ENCODE data around the gene SCFD1.
"Not testable (repeated sequence)": the region's sequence is repeated elsewhere in the genome, so short reads cannot be mapped to it uniquely, and the experiment has no call there.

SCFD1 gene

GRCh38 chr14:30621940-30622830 lies at the start of gene SCFD1:
Gene SCFD1, plus strand, starts transcription at chr14:30622319. Its CDS starts 20 bp downstream, at chr14:30622339.
- FAIRE-seq (peak; percentile 70), DNase-seq (ENCODE audit: insufficient read length, low spot score) (peak; percentile 34)
- peak; percentile 85 for TF ChIP-seq POLR2A (IDR thresholded peaks at IDR 0.05; ENCODE audit: low read depth, low read length)

- DNase-seq (ENCODE audit: insufficient read length, low spot score), result no peak
- no peak for FAIRE-seq
- TF ChIP-seq POLR2A (IDR thresholded peaks at IDR 0.05; ENCODE audit: low read depth, low read length), result no peak
These were observed 49.3 kb upstream of the SCFD1 start for GRCh38 chr14:30572771-30573170.

GRCh38 chr14:30573226-30573814 lies 48.8 kb upstream of the SCFD1 start:
- TF ChIP-seq POLR2A (IDR thresholded peaks at IDR 0.05; ENCODE audit: low read depth, low read length), result no peak
- DNase-seq (ENCODE audit: insufficient read length, low spot score) (no peak), FAIRE-seq (no peak)

GRCh38 chr14:30573966-30574365 lies 48.2 kb upstream of the SCFD1 start:
- FAIRE-seq (no peak), DNase-seq (ENCODE audit: insufficient read length, low spot score) (no peak)

GRCh38 chr14:30574777-30575176 lies 47.3 kb upstream of the SCFD1 start:
- DNase-seq (ENCODE audit: insufficient read length, low spot score); FAIRE-seq: not testable (repeated sequence)

More at GRCh38 chr14:30573966-30574365, 48.2 kb upstream of the SCFD1 start:
- no peak for TF ChIP-seq POLR2A (IDR thresholded peaks at IDR 0.05; ENCODE audit: low read depth, low read length)

- not testable (repeated sequence) for FAIRE-seq; DNase-seq (ENCODE audit: insufficient read length, low spot score)
These were observed 45.8 kb upstream of the SCFD1 start for GRCh38 chr14:30576333-30576732.

- DNase-seq (ENCODE audit: insufficient read length, low spot score), result no peak
- no peak for TF ChIP-seq POLR2A (IDR thresholded peaks at IDR 0.05; ENCODE audit: low read depth, low read length)
- FAIRE-seq, result no peak
These were observed 41.4 kb upstream of the SCFD1 start for GRCh38 chr14:30580616-30581282.

- FAIRE-seq (no peak), DNase-seq (ENCODE audit: insufficient read length, low spot score) (no peak)
- TF ChIP-seq POLR2A (IDR thresholded peaks at IDR 0.05; ENCODE audit: low read depth, low read length), result no peak
These were observed 40.9 kb upstream of the SCFD1 start for GRCh38 chr14:30581283-30581625.

GRCh38 chr14:30582376-30582775 lies 39.7 kb upstream of the SCFD1 start:
- FAIRE-seq (no peak), DNase-seq (ENCODE audit: insufficient read length, low spot score) (no peak)
- no peak for TF ChIP-seq POLR2A (IDR thresholded peaks at IDR 0.05; ENCODE audit: low read depth, low read length)

GRCh38 chr14:30584058-30584630 lies 38.0 kb upstream of the SCFD1 start:
- DNase-seq (ENCODE audit: insufficient read length, low spot score), result no peak
- TF ChIP-seq POLR2A (IDR thresholded peaks at IDR 0.05; ENCODE audit: low read depth, low read length), result no peak
- FAIRE-seq, result no peak

GRCh38 chr14:30585204-30585603 lies 36.9 kb upstream of the SCFD1 start:
- no peak for TF ChIP-seq POLR2A (IDR thresholded peaks at IDR 0.05; ENCODE audit: low read depth, low read length)

GRCh38 chr14:30587141-30587540 lies 35.0 kb upstream of the SCFD1 start:
- no peak for DNase-seq (ENCODE audit: insufficient read length, low spot score)
- TF ChIP-seq POLR2A (IDR thresholded peaks at IDR 0.05; ENCODE audit: low read depth, low read length), result no peak
- FAIRE-seq, result no peak

More at GRCh38 chr14:30585204-30585603, 36.9 kb upstream of the SCFD1 start:
- no peak for DNase-seq (ENCODE audit: insufficient read length, low spot score)
- FAIRE-seq, result no peak

- no peak for DNase-seq (ENCODE audit: insufficient read length, low spot score)
- FAIRE-seq, result no peak
These were observed 33.2 kb upstream of the SCFD1 start for GRCh38 chr14:30588873-30589272.

GRCh38 chr14:30596935-30597334 lies 25.2 kb upstream of the SCFD1 start:
- TF ChIP-seq POLR2A (IDR thresholded peaks at IDR 0.05; ENCODE audit: low read depth, low read length), result no peak
- DNase-seq (ENCODE audit: insufficient read length, low spot score) (no peak), FAIRE-seq (no peak)

More at GRCh38 chr14:30588873-30589272, 33.2 kb upstream of the SCFD1 start:
- no peak for TF ChIP-seq POLR2A (IDR thresholded peaks at IDR 0.05; ENCODE audit: low read depth, low read length)

All from H54 (cell line).